ENCODE results near the gene TRAPPC11.

DNA sequence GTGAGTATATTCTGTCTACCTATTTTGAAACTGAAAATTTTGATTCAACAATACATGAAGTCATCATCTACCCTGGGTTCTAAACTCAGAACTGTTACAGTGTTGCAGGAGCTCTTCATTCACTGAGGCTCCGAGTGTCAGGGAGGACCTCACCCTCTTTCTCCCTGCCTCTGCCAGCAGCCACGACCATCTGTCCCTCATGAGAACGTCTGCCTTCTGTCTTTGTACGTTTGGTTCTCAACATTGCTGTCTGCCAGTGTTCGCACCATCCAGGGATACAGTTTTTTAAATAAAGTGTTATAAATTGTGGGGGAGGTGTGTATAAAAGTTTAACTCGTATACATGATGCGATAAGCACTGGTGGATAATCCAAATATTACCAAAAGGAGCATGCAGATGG, 55.5 kb downstream of the TRAPPC11 start:
- TF ChIP-seq POLR2A (IDR thresholded peaks at IDR 0.05) = no peak
- TF ChIP-seq, protein P1, sequence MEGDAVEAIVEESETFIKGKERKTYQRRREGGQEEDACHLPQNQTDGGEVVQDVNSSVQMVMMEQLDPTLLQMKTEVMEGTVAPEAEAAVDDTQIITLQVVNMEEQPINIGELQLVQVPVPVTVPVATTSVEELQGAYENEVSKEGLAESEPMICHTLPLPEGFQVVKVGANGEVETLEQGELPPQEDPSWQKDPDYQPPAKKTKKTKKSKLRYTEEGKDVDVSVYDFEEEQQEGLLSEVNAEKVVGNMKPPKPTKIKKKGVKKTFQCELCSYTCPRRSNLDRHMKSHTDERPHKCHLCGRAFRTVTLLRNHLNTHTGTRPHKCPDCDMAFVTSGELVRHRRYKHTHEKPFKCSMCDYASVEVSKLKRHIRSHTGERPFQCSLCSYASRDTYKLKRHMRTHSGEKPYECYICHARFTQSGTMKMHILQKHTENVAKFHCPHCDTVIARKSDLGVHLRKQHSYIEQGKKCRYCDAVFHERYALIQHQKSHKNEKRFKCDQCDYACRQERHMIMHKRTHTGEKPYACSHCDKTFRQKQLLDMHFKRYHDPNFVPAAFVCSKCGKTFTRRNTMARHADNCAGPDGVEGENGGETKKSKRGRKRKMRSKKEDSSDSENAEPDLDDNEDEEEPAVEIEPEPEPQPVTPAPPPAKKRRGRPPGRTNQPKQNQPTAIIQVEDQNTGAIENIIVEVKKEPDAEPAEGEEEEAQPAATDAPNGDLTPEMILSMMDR (IDR thresholded peaks at IDR 0.05) = no peak

Measured in breast epithelium (tissue), 3 donors.